ENCODE data around the gene ADAMTS13. TPM values are rescaled to one million over a fixed set of nuclear protein-coding genes. Genes with fewer than 3 reads are reported as not detected.
A peak's percentile ranks its signal among the peaks of the same experiment; 100 is the strongest.
"Not testable (repeated sequence)": the region's sequence is repeated elsewhere in the genome, so short reads cannot be mapped to it uniquely, and the experiment has no call there.

ADAMTS13 gene
- total RNA-seq, 8 experiments from 2014 or later, result 2.7 to 14.3 (median 4.3) TPM

GRCh38 chr9:133433351-133433843 lies 11.2 kb downstream of the ADAMTS13 start:
- 40 to 80% (median 67%) methylated on average over 1 to 6 of the region's 11 CpGs; no CpG with 5 or more reads in 6 of the 10 experiments for WGBS, 10 experiments
- in situ Hi-C loops (cut with MboI; ENCODE audit: low pct_unique_long_range_greater_than_20kb in 2 of 9, low sequenced_read_pairs in 9 of 9, unreplicated experiment in 9 of 9), result no loop called here
- Histone ChIP-seq H3K4me1 (replicated peaks in 1 of 2) (no peaks in the 10 kb centered on the region), H3K27ac (no peak overlapping the region), H3K4me3 (no peak overlapping the region)
- ATAC-seq (replicated peaks in 6 of 8), result no peak

- Histone ChIP-seq H3K4me3 (no peak overlapping the region), H3K4me1 (replicated peaks in 1 of 2) (no peaks in the 10 kb centered on the region), H3K27ac (no peak overlapping the region)
- in situ Hi-C loops (cut with MboI; ENCODE audit: low pct_unique_long_range_greater_than_20kb in 2 of 9, low sequenced_read_pairs in 9 of 9, unreplicated experiment in 9 of 9), result no loop called here
- no peak for ATAC-seq (replicated peaks in 6 of 8)
- 80 to 90% methylated on average over 1 to 2 of the region's 16 CpGs; no CpG with 5 or more reads in 8 of the 10 experiments for whole genome bisulfite sequencing, 10 experiments
Measured at GRCh38 chr9:133436681-133437080, 14.5 kb downstream of the ADAMTS13 start.

GRCh38 chr9:133437753-133438531 lies 15.8 kb downstream of the ADAMTS13 start:
- Histone ChIP-seq H3K27ac (no peak overlapping the region), H3K4me3 (no peak overlapping the region), H3K4me1 (replicated peaks in 1 of 2) (no peaks in the 10 kb centered on the region)
- 40 to 100% (median 71%) methylated on average over 1 to 6 of the region's 20 CpGs; no CpG with 5 or more reads in 4 of the 10 experiments for WGBS, 10 experiments
- in situ Hi-C loops (cut with MboI; ENCODE audit: low pct_unique_long_range_greater_than_20kb in 2 of 9, low sequenced_read_pairs in 9 of 9, unreplicated experiment in 9 of 9), result no loop called here
- ATAC-seq (replicated peaks in 6 of 8), result peak in 1 of 8 experiments; percentile 50

GRCh38 chr9:133439337-133439736 lies 17.2 kb downstream of the ADAMTS13 start:
- H3K4me1 ChIP-seq (replicated peaks in 1 of 2), result no peaks in the 10 kb centered on the region
- no peak for ATAC-seq (replicated peaks in 6 of 8)

GRCh38 chr9:133440874-133441273 lies 18.7 kb downstream of the ADAMTS13 start:
- no peaks in the 10 kb centered on the region for H3K4me1 ChIP-seq (replicated peaks in 1 of 2)
- in situ Hi-C loops (cut with MboI; ENCODE audit: low pct_unique_long_range_greater_than_20kb in 2 of 9, low sequenced_read_pairs in 9 of 9, unreplicated experiment in 9 of 9), result no loop called here
- H3K27ac ChIP-seq, result no peak overlapping the region
- H3K4me3 ChIP-seq, result no peak overlapping the region
- no peak for ATAC-seq (replicated peaks in 6 of 8)
- WGBS, 10 experiments, result 79 to 100% (median 84%) methylated on average over 1 to 5 of the region's 12 CpGs; no CpG with 5 or more reads in 4 of the 10 experiments

More at GRCh38 chr9:133439337-133439736, 17.2 kb downstream of the ADAMTS13 start:
- H3K27ac ChIP-seq, result no peak overlapping the region
- in situ Hi-C loops (cut with MboI; ENCODE audit: low pct_unique_long_range_greater_than_20kb in 2 of 9, low sequenced_read_pairs in 9 of 9, unreplicated experiment in 9 of 9), result no loop called here
- WGBS, 10 experiments, result 66 to 100% (median 95%) methylated on average over 1 to 3 of the region's 4 CpGs; no CpG with 5 or more reads in 3 of the 10 experiments
- no peak overlapping the region for H3K4me3 ChIP-seq

GRCh38 chr9:133441571-133441970 lies 19.4 kb downstream of the ADAMTS13 start:
- 30 to 100% (median 50%) methylated on average over 1 to 3 of the region's 5 CpGs; no CpG with 5 or more reads in 4 of the 10 experiments for WGBS, 10 experiments
- Histone ChIP-seq H3K4me1 (replicated peaks in 1 of 2) (no peaks in the 10 kb centered on the region), H3K27ac (no peak overlapping the region), H3K4me3 (no peak overlapping the region)
- in situ Hi-C loops (cut with MboI; ENCODE audit: low pct_unique_long_range_greater_than_20kb in 2 of 9, low sequenced_read_pairs in 9 of 9, unreplicated experiment in 9 of 9), result no loop called here
- no peak for ATAC-seq (replicated peaks in 6 of 8)

- in situ Hi-C loops (cut with MboI; ENCODE audit: low pct_unique_long_range_greater_than_20kb in 2 of 9, low sequenced_read_pairs in 9 of 9, unreplicated experiment in 9 of 9), result no loop called here
- Histone ChIP-seq H3K4me3 (no peak overlapping the region), H3K4me1 (replicated peaks in 1 of 2) (no peaks in the 10 kb centered on the region), H3K27ac (no peak overlapping the region)
- ATAC-seq (replicated peaks in 6 of 8), result no peak
- 0 to 90% (median 75%) methylated on average over 1 to 2 of the region's 15 CpGs; no CpG with 5 or more reads in 6 of the 10 experiments for WGBS, 10 experiments
Measured at GRCh38 chr9:133443248-133443647, 21.1 kb downstream of the ADAMTS13 start.

GRCh38 chr9:133443982-133444381 lies 21.8 kb downstream of the ADAMTS13 start:
- no peak for ATAC-seq (replicated peaks in 6 of 8)
- in situ Hi-C loops (cut with MboI; ENCODE audit: low pct_unique_long_range_greater_than_20kb in 2 of 9, low sequenced_read_pairs in 9 of 9, unreplicated experiment in 9 of 9), result no loop called here

GRCh38 chr9:133445293-133445969 lies 23.3 kb downstream of the ADAMTS13 start:
- no peak overlapping the region for H3K27ac ChIP-seq
- H3K4me1 ChIP-seq (replicated peaks in 1 of 2), result no peaks in the 10 kb centered on the region
- no peak for ATAC-seq (replicated peaks in 6 of 8)
- in situ Hi-C loops (cut with MboI; ENCODE audit: low pct_unique_long_range_greater_than_20kb in 2 of 9, low sequenced_read_pairs in 9 of 9, unreplicated experiment in 9 of 9), result no loop called here
- H3K4me3 ChIP-seq, result no peak overlapping the region
- 0 to 87% (median 50%) methylated on average over 1 to 6 of the region's 23 CpGs; no CpG with 5 or more reads in 3 of the 10 experiments for WGBS, 10 experiments

More at GRCh38 chr9:133443982-133444381, 21.8 kb downstream of the ADAMTS13 start:
- H3K4me3 ChIP-seq, result no peak overlapping the region
- 25 to 56% methylated on average over 4 to 5 of the region's 8 CpGs; no CpG with 5 or more reads in 8 of the 10 experiments for WGBS, 10 experiments
- H3K4me1 ChIP-seq (replicated peaks in 1 of 2), result no peaks in the 10 kb centered on the region
- no peak overlapping the region for H3K27ac ChIP-seq

GRCh38 chr9:133448487-133448972 lies 26.4 kb downstream of the ADAMTS13 start:
- no peaks in the 10 kb centered on the region for H3K4me1 ChIP-seq (replicated peaks in 1 of 2)
- peak in 4 of 8 experiments; percentile 18 to 37 (median 28) for ATAC-seq (replicated peaks in 6 of 8)
- H3K27ac ChIP-seq, result no peak overlapping the region
- WGBS, 10 experiments, result 40 to 100% (median 96%) methylated on average over 1 to 2 of the region's 13 CpGs; no CpG with 5 or more reads in 6 of the 10 experiments
- no peak overlapping the region for H3K4me3 ChIP-seq
- in situ Hi-C loops (cut with MboI; ENCODE audit: low pct_unique_long_range_greater_than_20kb in 2 of 9, low sequenced_read_pairs in 9 of 9, unreplicated experiment in 9 of 9), result no loop called here

GRCh38 chr9:133449760-133450159 lies 27.6 kb downstream of the ADAMTS13 start:
- no peaks in the 10 kb centered on the region for H3K4me1 ChIP-seq (replicated peaks in 1 of 2)
- ATAC-seq (replicated peaks in 6 of 8), result no peak
- H3K27ac ChIP-seq, result no peak overlapping the region
- no peak overlapping the region for H3K4me3 ChIP-seq
- WGBS, 10 experiments, result 92 to 100% (median 100%) methylated on average over 1 to 2 of the region's 12 CpGs; no CpG with 5 or more reads in 3 of the 10 experiments
- in situ Hi-C loops (cut with MboI; ENCODE audit: low pct_unique_long_range_greater_than_20kb in 2 of 9, low sequenced_read_pairs in 9 of 9, unreplicated experiment in 9 of 9), result no loop called here

GRCh38 chr9:133451865-133452264 lies 29.7 kb downstream of the ADAMTS13 start:
- H3K27ac ChIP-seq; in situ Hi-C loops (cut with MboI; ENCODE audit: low pct_unique_long_range_greater_than_20kb in 2 of 9, low sequenced_read_pairs in 9 of 9, unreplicated experiment in 9 of 9); H3K4me1 ChIP-seq (replicated peaks in 1 of 2); ATAC-seq (replicated peaks in 6 of 8); H3K4me3 ChIP-seq: not testable (repeated sequence)
- WGBS, 10 experiments, result 77 to 100% (median 85%) methylated on average over 3 to 4 of the region's 5 CpGs; no CpG with 5 or more reads in 6 of the 10 experiments

- no peaks in the 10 kb centered on the region for H3K4me1 ChIP-seq (replicated peaks in 1 of 2)
- no peak for ATAC-seq (replicated peaks in 6 of 8)
- H3K4me3 ChIP-seq, result no peak overlapping the region
- WGBS, 10 experiments, result 20 to 100% (median 87%) methylated on average over 1 to 4 of the region's 7 CpGs; no CpG with 5 or more reads in 5 of the 10 experiments
- in situ Hi-C loops (cut with MboI; ENCODE audit: low pct_unique_long_range_greater_than_20kb in 2 of 9, low sequenced_read_pairs in 9 of 9, unreplicated experiment in 9 of 9), result no loop called here
- no peak overlapping the region for H3K27ac ChIP-seq
Measured at GRCh38 chr9:133452562-133452961, 30.4 kb downstream of the ADAMTS13 start.

All from motor neuron (in vitro differentiated cells).